Measurements from ENCODE around the gene HPD. TPM values are rescaled to one million over a fixed set of nuclear protein-coding genes. Genes with fewer than 3 reads are reported as not detected.
"Not testable (repeated sequence)": the region's sequence is repeated elsewhere in the genome, so short reads cannot be mapped to it uniquely, and the experiment has no call there.

The HPD gene
- total RNA-seq, 2 donors from 2014 or later, result 0.41 to 4.0 TPM

GRCh38 chr12:121866331-121866730 is 7.7 kb upstream of the HPD start:
- no peak overlapping the region for H3K27ac ChIP-seq
- WGBS, result 53% methylated on average over 4 of the region's 4 CpGs
- H3K36me3 ChIP-seq, result no peaks in the 10 kb centered on the region
- H3K4me1 ChIP-seq (replicated peaks), result no peaks in the 10 kb centered on the region
- intact Hi-C loops (cut with DNase I), result no loop called here
- TF ChIP-seq POLR2A (IDR thresholded peaks at IDR 0.05), result no peak
- no peak for TF ChIP-seq POLR2AphosphoS5 (IDR thresholded peaks at IDR 0.05)
- TF ChIP-seq, protein P1, sequence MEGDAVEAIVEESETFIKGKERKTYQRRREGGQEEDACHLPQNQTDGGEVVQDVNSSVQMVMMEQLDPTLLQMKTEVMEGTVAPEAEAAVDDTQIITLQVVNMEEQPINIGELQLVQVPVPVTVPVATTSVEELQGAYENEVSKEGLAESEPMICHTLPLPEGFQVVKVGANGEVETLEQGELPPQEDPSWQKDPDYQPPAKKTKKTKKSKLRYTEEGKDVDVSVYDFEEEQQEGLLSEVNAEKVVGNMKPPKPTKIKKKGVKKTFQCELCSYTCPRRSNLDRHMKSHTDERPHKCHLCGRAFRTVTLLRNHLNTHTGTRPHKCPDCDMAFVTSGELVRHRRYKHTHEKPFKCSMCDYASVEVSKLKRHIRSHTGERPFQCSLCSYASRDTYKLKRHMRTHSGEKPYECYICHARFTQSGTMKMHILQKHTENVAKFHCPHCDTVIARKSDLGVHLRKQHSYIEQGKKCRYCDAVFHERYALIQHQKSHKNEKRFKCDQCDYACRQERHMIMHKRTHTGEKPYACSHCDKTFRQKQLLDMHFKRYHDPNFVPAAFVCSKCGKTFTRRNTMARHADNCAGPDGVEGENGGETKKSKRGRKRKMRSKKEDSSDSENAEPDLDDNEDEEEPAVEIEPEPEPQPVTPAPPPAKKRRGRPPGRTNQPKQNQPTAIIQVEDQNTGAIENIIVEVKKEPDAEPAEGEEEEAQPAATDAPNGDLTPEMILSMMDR (IDR thresholded peaks at IDR 0.05), result no peak
- H3K9me3 ChIP-seq, result no peaks in the 10 kb centered on the region
- no peak for DNase-seq (ENCODE audit: low spot score)
- no peak overlapping the region for H3K4me3 ChIP-seq
- H3K27me3 ChIP-seq (replicated peaks; ENCODE audit: insufficient read depth), result no peaks in the 10 kb centered on the region

- no peak for DNase-seq (ENCODE audit: low spot score)
- no peaks in the 10 kb centered on the region for H3K36me3 ChIP-seq
- H3K27ac ChIP-seq, result peak overlapping the region; percentile 15 to 23
- H3K4me3 ChIP-seq, result no peak overlapping the region
- no peaks in the 10 kb centered on the region for H3K27me3 ChIP-seq (replicated peaks; ENCODE audit: insufficient read depth)
- no peaks in the 10 kb centered on the region for H3K4me1 ChIP-seq (replicated peaks)
- H3K9me3 ChIP-seq, result no peaks in the 10 kb centered on the region
- intact Hi-C loops (cut with DNase I), result no loop called here
- 8% methylated on average over 11 of the region's 11 CpGs for WGBS
- TF ChIP-seq POLR2AphosphoS5 (IDR thresholded peaks at IDR 0.05) (no peak), POLR2A (IDR thresholded peaks at IDR 0.05) (no peak)
- TF ChIP-seq, protein P1 (IDR thresholded peaks at IDR 0.05), result no peak
These were observed 3.1 kb upstream of the HPD start for GRCh38 chr12:121861636-121862254.

- DNase-seq (ENCODE audit: low spot score); intact Hi-C loops (cut with DNase I); H3K27me3 ChIP-seq (replicated peaks; ENCODE audit: insufficient read depth); H3K4me1 ChIP-seq (replicated peaks); H3K36me3 ChIP-seq; H3K4me3 ChIP-seq; H3K9me3 ChIP-seq: not testable (repeated sequence)
- peak overlapping the region in 1 of 2 donors; percentile 23 for H3K27ac ChIP-seq
- 100% methylated on average over 4 of the region's 4 CpGs for WGBS
These were observed 2.0 kb upstream of the HPD start for GRCh38 chr12:121860699-121861098.

DNA sequence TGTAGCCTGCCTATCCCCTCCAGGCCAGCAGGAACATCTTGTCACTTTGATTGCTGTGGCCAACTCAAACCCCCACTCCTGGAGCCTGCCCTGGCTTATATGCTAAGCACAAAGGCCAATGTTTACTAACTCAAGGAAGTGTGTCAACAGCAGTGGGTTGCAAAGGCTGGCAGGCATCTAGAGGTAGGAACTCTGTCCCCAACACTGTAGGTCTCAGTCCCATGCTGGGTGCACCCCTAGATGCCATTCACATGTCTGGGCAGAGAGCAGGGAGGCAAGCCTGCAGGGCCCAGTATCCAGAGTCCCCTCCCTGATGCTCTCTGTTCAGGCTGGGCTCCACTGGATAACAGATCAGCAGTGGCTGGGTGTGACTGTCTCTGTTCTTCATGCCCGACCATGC is 1.6 kb upstream of the HPD start:
- Histone ChIP-seq H3K4me3 (no peak overlapping the region), H3K9me3 (no peaks in the 10 kb centered on the region), H3K4me1 (replicated peaks) (no peaks in the 10 kb centered on the region), H3K27ac (peak overlapping the region; percentile 66 to 72), H3K27me3 (replicated peaks; ENCODE audit: insufficient read depth) (no peaks in the 10 kb centered on the region), H3K36me3 (no peaks in the 10 kb centered on the region)
- TF ChIP-seq POLR2A (IDR thresholded peaks at IDR 0.05) (no peak), POLR2AphosphoS5 (IDR thresholded peaks at IDR 0.05) (no peak)
- TF ChIP-seq, protein P1 (IDR thresholded peaks at IDR 0.05), result no peak
- no peak for DNase-seq (ENCODE audit: low spot score)
- intact Hi-C loops (cut with DNase I), result no loop called here
- WGBS, result 100% methylated on average over 1 of the region's 1 CpG

- Histone ChIP-seq H3K4me1 (replicated peaks) (no peaks in the 10 kb centered on the region), H3K4me3 (no peak overlapping the region), H3K36me3 (no peaks in the 10 kb centered on the region), H3K27ac (peak overlapping the region; percentile 66 to 72), H3K9me3 (no peaks in the 10 kb centered on the region), H3K27me3 (replicated peaks; ENCODE audit: insufficient read depth) (no peaks in the 10 kb centered on the region)
- 90% methylated on average over 10 of the region's 10 CpGs for WGBS
- TF ChIP-seq POLR2AphosphoS5 (IDR thresholded peaks at IDR 0.05), result no peak
- DNase-seq (ENCODE audit: low spot score), result no peak
- intact Hi-C loops (cut with DNase I), result no loop called here
These were observed 369 bp downstream of the HPD start for GRCh38 chr12:121858318-121858661.

Measured in prostate gland (tissue), 2 donors.